Stimulated activated CD4-positive, alpha-beta T cell treated with anti-CD3 and anti-CD28 coated beads, Interleukin-12 subunit alpha, Interleukin-12 subunit beta, amount 100 ng/mL, for 24 hours (primary cell): Measurements from ENCODE around the gene KLHDC9.

Source experiments
- DNase-seq, 2 experiments: peaks; one replicate each; pipeline ENCODE4 v3.0.0-alpha.2; 2020; ENCODE audit warnings: low read depth in 2 of 2

The KLHDC9 gene

GRCh38 chr1:161076410-161076809, 21.8 kb upstream of the KLHDC9 start:
- no peak for DNase-seq

DNA sequence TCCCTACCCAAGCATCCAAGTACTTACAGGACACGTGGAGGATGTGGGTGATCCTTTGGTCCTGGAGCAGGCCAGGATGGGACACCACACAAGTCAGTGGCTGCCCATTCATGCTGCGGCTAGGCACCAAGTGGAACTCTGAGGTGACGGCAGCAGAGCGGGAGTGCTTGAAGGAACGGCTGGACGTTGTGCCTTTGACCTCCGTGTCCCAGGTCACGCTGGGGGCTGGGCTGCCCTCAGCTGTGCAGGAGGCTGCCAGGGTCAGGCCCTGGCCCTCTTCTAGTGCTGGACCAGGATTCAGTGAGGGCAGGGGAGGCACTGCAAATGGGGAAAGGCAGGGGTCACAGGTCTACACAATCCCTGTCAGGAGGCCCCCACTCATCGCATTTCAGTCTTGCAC, 20.7 kb upstream of the KLHDC9 start:
- no peak for DNase-seq

GRCh38 chr1:161079436-161080110, 18.6 kb upstream of the KLHDC9 start:
- DNase-seq = no peak

DNA sequence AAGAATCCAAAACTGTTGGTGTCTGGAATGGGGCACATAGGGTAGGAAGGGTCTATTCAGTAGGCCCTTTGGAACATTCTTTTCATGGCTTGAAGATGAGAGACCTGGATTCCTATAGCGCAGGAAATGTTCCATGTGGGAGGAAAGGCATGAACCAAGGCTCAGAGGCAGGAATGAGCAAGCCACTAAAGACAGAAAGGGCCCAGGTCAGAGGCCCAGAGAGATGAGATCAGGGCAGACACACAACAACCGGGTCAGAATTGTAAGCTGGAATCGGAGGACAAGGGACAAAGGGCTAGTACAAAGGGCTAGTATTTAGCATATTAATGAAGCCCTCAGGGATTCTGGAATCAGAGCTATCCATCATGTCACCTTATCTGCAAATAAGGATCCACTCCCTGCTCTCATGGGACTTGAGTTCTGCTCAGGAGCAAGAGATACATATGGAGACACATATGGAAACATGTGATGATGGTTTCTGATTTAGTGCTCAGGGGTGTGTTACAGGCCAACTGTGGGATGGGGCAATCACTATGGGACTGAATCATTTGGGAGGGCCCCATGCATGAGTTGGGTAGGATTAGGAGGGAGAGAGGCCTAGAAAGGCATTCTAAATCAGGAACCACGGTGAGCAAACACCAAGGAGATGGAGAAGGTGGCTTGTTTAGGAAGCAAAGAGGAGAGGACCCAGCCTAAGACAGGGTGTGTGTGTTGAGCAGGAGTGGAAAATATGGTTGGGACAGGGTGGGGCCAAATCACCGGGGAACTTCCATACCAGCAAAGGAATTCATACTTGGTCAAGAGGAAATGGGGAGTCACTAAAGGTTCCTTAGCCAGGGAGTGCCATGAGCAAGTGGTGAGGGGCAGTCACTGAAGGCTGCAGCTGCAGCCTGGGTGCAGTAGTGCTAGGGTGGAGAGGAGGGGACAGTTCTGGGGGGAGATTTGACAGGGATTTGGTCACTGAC, 17.4 kb upstream of the KLHDC9 start:
- DNase-seq = no peak

GRCh38 chr1:161081519-161081918, 16.6 kb upstream of the KLHDC9 start:
- DNase-seq = no peak

DNA sequence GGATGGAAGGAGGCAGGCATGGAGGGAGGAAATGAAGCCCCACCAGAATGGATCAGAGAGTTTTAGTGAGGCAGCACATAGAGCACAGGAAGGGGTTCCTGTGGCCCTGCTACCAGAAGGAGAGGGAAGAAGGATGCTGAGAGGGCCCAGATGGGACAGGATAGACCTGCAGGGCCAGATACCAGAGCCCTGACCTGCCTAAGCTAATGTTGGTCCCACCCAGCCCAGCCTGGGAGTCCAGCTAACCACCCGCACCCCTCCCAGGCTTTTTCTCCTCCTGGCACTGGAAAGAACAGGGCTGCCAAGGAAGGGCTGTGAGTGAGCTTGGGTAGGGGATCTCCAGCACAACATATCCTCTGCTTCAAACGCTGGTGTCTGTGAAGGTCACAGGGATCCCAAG, 15.7 kb upstream of the KLHDC9 start:
- no peak for DNase-seq

DNA sequence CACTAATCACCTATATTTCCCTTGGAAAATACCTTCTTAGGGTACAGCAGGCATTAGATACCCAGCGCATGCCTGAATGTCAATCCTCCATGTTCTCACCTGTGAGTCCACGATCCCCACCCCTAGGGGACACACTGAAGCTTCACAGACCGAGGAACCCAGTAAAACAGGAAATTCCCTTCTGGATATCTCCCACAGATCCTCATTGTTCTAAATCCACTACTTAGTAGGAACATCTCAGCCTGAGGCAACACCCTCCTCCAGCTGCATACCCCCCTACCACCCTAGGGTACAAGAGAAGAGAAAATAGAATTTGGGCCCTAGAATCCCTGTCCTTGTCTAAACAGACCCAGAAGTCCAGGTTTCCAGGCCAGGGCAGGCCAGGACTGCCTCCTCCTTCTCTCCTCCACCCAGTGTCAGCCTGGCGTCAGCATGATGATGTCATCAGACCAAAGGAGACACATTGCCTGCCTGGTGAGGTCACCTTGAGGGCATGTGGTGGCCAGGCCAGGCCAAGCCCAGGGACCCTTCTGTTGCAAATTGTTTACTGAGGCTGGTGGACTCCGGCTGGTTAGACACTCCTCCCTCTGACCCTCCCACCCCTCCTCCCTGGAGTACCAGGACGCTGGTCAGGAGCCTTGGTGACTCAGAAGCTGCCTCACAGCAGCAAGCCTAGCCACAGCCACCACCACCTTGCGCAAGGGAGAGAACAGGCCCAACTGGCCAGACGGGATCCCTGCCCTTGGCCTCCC, 15.0 kb upstream of the KLHDC9 start:
- no peak for DNase-seq

DNA sequence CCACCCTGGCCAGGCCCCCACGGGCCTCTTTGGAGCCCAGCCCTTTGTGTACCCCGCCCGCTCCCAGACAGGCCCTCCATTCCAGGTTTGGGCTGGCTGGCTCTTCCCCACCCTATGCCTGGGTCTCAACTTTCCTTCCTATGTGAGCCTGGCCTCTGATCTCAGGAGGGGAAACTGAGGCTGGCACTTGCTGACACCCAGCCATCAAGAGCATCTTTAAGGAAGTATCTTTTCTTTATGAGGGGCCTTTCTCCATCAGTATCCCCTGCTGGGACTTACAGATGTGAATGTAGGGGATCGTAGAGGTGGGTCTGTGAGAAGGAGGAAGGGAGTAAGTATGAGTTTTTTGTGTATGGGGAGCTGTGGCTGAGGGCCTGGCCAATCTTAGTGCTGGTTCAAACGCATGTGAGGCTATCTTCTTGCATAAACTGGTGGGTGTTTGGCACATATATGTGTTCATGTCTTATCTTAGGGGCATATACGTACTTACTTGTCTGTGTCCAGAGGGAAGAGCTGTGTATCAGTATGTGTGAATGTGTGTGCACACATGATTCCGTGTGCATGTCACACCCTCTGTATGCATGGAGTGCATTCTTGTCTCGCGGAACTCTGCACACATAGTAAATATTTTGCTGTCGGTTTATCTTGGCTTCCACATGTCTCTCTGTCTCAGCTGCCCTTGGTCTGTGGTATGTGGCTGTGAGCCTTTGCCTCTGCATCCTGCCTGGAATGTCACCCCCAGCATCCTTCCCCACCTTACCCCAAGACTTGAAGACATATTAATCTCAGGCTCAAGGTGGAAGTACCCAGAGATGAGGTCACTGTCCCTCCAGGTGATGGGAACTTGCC, 14.2 kb upstream of the KLHDC9 start:
- DNase-seq = no peak

DNA sequence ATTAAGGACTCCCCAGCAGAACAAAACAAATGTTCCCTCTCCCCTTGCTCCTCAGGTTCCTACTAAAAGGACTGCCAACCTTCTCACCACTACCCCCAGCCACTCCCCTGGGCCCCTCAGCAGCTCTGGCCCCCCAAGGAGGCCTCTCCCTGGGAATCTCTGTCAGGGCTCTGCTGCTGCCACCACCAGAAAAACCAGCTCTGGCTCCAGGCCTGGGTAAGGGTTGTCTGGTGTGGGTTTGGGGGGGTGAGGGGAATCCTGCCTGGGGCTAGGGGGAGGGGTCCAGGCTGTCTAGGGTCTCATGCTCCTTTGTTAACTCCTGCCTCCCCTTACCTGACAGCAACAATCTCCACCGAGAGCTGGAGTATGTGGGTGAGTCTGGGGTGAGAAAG, 13.6 kb upstream of the KLHDC9 start:
- DNase-seq = no peak

DNA sequence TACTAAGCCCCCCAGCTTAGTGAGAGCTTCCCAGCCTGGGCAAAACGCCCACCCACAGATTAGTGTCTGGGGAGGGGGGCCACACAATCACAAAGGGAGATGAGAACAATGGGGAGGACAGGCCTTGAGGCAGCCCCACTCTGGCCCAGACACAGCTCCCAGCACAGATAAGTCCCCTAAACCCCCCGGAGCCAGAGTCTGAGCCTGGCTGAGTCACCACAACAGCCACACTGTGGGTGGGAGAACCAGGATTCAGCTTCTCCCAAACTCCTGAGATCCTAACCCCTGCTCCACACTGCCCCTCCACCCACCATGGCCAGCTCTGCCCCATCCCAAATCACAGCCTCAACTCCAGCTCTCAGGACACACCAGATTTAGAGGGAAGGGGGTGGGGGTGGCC, 13.0 kb upstream of the KLHDC9 start:
- no peak for DNase-seq

DNA sequence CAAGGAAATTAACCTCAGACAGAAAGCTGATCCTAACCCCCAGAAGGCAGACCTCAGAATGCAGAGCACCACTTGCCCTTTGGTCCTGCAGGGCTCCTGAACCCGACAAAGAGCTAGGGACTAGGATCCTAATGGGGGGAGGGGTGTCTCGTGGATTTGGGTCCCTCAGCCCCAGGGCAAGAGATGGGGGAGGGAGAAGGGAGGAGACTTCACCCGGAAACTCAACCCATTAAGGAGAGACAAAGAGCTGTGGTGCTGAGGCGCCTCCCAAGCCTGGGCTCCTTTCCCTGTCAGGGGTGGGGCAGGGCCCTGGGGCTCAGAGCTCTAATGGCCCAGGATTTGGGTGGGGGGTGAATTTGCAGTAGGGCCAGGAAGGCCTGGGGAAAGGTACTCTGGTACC, 11.7 kb upstream of the KLHDC9 start:
- no peak for DNase-seq

GRCh38 chr1:161088587-161089110, 9.5 kb upstream of the KLHDC9 start:
- no peak for DNase-seq

DNA sequence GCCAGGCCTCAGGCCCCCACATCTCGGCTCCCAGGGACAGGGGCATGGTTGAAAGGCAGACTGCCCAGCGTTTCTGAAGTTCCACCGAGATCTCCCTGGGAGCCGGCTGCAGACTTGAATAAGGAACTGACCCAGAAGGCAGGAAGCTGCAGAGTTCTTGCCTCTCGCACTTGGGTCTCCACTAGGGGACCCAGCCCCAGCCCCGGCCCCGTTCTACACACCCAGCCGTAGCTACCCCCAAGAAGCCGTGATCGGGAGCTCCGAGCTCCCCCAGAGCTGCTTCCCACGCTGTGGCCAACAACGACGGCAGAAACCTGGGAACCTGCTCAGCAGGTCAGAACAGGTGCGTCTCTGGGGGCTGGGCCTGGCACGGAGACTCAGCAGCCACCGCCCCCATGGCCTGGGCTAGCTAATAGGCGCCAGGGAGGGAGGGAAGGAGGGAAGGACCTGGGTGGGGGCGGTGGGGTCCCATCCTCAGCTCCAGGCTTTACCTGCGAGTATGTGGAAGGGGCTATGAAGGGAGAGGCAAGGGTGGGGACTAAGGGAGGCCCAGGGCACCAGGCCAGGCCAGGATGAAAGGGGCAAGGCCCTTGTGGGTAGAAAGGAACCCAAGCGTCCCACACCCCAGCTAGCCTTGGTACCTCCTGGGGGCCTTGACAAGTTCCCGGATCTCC, 8.8 kb upstream of the KLHDC9 start, which contains the start of gene NECTIN4:
TSS of gene NECTIN4 (minus strand) at position 308 of the 674 bp plus-strand sequence. CDS start at position 46, 262 bp downstream.
- DNase-seq = no peak

- DNase-seq = no peak
Measured at GRCh38 chr1:161089938-161090337, 8.2 kb upstream of the KLHDC9 start.

- DNase-seq = no peak
Measured at GRCh38 chr1:161090617-161091016, 7.5 kb upstream of the KLHDC9 start.

DNA sequence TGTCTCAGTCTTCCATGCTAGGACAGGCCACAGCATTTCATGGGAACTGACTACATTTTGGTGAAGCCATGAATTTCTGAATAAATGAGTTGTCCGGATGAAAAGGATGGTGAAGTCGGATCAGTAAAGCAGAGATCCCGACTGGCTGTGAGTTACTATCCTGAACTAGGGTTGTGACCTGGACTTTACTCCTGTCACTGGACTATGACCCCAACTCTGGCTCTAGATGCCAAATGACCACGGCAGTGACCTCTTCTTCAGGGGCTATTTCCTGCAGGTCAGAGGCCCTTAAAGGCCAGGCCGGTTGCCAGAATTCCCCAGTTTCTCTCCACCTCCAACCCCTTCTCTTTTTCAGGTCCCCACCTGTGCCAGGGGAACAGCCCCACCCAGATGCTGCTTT, 7.1 kb upstream of the KLHDC9 start:
- no peak for DNase-seq

DNA sequence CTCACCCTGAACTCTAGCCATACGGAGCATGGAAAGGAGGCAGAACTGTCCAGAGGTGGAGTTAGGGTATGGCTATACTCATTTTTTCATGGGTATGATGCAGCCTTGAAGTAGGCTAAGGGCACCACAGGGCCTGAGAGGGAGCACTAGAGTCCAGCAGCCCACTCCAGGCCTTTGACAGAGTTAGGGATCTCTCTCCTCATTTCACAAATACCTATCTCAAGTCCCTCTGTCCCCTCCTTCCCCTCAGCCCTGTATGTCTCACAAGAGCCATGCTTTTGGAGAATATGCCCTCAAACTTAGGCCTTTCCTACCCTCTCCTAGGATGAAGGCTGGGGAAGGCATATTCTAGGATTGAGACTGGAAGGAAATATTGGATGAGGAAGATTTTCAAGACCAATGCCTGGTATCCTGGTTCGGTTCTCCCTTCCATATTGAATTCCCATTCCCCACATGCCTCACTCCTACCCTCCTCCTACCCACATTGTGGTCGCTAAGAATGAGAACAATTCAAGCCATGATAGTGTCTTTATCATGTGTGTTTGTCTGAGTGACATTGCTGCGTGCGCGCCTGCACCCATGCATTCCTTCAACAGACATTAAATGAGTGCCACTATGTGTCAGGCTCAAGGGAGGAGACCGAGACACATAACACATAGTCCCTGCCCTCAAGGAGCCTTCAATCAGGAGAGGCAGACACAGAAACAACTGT, 6.2 kb upstream of the KLHDC9 start:
- DNase-seq = no peak

DNA sequence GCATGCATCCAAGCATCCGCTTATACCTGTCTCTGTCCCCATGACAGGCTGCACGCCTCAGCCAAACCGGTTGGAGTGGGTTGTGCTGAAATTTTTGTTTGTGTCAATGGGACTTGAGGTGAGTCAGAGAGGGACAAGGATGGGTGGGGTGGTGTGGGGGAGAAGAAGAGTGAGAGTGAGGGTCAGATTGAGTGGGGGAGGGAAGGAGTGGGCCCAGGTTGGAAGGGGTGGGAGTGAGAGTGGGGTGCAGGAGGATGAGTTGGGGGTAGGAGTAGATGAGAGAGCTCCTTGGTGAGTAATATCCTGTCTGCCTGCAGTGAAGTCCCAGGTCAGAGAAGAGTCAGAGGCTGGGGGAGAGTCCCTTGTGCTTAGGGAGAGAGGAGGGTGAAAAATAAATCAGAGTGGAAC, 5.5 kb upstream of the KLHDC9 start:
- peak in 1 of 2 experiments; percentile 31 for DNase-seq

- DNase-seq = no peak
Measured at GRCh38 chr1:161094481-161094880, 3.7 kb upstream of the KLHDC9 start.

GRCh38 chr1:161095230-161095629, 2.9 kb upstream of the KLHDC9 start:
- no peak for DNase-seq
